Measurements from ENCODE around the gene UBTF.

DNA sequence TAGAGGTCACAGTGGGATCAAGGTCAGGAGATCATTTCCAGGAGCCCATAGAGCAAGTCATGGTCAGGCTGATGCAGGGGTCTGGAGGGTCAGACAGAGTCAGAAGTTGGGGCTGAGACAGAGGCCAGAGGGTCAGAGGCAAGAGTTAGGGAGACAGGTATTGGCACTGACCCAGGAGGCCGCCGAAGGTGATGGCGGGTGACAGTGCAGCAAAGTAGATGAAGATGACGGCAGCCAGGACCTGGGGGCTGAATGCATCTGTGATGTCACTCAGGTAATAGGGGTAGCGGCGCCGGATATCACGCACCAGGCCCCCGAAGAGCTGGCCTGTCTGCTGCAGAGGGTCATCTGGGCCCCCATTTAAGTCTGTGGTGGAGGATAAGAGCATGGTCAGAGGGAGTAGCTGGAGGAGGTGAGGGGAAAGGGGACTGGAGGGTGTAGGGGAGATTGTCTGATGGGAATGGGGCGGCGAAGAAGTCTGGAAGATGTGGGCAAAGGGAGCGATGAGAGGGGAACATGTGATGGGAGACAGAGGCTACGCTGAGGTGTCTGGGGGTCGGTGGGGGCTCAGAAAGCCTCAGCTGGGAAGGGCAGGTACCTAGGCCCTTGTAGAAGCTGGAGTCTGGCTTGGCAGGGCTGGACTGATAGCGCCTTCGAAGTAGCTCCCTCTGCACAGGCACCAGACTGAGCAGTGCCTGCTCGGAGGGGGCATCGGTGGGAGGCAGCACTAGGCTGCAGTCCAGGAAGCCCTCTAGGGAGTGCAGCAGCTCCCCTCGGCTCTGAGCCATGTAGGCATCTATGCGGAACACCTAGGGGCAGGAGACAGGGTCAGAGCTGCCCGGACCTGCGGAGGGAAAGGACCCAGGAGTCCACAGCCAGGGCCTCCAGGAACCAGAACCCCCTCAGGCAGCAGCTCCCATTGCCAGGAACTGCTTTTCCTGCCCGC lies 38.6 kb upstream of the UBTF start:
- TF ChIP-seq, protein P1, sequence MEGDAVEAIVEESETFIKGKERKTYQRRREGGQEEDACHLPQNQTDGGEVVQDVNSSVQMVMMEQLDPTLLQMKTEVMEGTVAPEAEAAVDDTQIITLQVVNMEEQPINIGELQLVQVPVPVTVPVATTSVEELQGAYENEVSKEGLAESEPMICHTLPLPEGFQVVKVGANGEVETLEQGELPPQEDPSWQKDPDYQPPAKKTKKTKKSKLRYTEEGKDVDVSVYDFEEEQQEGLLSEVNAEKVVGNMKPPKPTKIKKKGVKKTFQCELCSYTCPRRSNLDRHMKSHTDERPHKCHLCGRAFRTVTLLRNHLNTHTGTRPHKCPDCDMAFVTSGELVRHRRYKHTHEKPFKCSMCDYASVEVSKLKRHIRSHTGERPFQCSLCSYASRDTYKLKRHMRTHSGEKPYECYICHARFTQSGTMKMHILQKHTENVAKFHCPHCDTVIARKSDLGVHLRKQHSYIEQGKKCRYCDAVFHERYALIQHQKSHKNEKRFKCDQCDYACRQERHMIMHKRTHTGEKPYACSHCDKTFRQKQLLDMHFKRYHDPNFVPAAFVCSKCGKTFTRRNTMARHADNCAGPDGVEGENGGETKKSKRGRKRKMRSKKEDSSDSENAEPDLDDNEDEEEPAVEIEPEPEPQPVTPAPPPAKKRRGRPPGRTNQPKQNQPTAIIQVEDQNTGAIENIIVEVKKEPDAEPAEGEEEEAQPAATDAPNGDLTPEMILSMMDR (IDR thresholded peaks at IDR 0.05), result no peak
- TF ChIP-seq POLR2A (IDR thresholded peaks at IDR 0.05) (no peak), EP300 (IDR thresholded peaks at IDR 0.05) (no peak)
